ENCODE results near the gene CLCN5.

CLCN5 gene

DNA sequence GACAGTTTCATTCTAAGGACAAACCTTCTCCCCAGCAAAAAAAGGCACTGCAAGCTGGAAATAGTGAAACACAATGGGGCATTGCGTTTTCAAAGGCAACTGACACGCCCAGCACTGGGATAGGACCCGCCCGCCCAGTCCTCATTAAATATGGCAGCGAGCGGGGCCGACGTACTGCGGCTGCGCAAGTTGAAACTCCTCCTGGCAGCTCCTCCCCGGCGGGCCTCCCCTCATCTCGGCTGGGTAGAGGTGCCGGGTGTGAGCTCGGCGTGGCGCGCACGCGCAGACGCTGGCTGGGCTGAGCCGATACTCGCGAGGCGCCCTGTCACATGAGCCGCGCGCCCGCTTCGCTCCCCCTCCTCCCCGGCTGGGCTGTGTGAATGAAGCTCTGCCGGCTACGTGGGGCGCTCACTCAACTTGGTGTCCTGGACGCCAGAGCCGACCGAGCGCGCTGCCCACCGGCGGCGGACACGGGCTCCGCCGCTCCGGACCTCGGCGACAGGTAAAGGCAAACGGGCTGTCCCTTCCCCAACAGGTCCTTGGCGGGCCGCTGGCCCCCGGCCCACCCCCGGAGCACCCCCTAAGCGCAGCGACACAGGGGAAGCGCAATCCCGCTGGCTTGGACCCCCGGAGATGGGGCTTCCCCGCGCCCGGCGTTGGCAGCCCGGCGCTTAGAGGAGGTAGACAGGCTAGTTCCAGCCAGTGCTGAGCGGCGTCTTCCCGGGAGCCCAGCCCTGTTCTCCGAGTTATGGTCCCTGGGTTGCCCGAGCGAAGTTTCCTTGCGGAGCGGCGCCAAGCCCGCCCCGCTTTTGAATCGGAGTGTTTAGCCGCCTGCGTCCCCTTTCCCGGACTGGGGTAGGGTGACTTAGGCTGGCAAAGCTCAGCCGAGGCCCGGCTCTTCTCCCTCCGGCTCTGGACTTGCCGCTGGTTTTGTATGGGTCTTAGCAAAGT is at the start of gene CLCN5:
Gene CLCN5, plus strand, starts transcription at position 306 of the 951 bp plus-strand sequence. CDS start 2,703 bp downstream, outside the sequence.
- TF ChIP-seq, protein P1, sequence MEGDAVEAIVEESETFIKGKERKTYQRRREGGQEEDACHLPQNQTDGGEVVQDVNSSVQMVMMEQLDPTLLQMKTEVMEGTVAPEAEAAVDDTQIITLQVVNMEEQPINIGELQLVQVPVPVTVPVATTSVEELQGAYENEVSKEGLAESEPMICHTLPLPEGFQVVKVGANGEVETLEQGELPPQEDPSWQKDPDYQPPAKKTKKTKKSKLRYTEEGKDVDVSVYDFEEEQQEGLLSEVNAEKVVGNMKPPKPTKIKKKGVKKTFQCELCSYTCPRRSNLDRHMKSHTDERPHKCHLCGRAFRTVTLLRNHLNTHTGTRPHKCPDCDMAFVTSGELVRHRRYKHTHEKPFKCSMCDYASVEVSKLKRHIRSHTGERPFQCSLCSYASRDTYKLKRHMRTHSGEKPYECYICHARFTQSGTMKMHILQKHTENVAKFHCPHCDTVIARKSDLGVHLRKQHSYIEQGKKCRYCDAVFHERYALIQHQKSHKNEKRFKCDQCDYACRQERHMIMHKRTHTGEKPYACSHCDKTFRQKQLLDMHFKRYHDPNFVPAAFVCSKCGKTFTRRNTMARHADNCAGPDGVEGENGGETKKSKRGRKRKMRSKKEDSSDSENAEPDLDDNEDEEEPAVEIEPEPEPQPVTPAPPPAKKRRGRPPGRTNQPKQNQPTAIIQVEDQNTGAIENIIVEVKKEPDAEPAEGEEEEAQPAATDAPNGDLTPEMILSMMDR (IDR thresholded peaks at IDR 0.05; ENCODE audit: low read depth, low read length) = no peak
- DNase-seq (ENCODE audit: extremely low read depth, low read depth) = peak; percentile 89

DNA sequence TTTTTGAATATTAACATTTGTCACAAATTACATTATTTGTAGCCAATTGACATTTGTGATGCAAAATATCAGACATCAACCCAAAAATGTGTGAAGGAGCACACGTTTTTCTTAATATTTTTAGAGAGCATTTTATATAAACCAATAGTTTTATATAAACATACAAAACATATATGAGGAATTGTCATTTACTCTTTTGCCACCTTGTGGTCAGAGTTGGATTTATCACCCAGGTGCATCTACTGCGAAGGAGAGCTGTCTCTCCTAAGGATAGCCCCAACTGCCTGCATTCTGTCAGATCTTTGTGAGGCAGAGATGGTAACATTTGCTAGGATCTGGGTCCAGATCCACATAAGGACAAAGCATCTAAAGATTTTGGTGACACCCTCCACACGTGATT is 45.6 kb upstream of the CLCN5 start:
- TF ChIP-seq, protein P1 (IDR thresholded peaks at IDR 0.05; ENCODE audit: low read depth, low read length) = peak; percentile 39
- no peak for DNase-seq (ENCODE audit: extremely low read depth, low read depth)

DNA sequence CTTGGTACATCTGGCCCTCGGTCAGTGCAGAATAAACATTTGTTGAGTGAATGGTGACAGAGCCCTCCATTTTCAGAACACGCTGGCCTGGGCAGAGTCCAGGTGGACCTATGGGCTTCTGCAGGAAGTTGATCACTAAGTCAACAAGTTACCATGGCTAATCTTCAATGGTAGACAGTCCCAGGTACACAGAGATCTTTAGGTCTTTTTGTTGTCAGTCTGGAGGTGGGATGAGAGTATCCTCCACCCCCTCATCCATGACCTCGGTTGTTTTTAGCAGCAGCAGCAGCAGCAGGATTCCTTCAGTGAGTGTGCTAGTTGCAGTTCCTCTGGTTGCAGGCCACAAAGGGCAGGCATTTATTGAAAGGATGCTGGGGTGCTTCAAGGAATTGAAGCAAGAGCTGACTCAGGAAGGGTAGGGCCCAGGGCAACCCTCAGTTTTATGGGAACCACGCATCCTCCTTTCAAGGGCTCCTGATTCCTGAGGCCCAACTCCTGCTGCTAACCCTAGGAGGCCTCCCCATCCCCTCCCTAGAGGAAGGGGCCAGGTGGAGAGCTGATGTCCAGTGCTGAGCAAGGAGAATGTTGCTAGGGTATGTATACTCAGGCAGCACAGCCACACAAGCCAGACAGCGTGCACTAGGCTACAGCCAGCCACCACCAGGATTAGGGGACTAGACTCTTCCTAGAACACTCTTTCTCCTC is 44.8 kb upstream of the CLCN5 start:
- no peak for DNase-seq (ENCODE audit: extremely low read depth, low read depth)
- TF ChIP-seq, protein P1 (IDR thresholded peaks at IDR 0.05; ENCODE audit: low read depth, low read length) = no peak

DNA sequence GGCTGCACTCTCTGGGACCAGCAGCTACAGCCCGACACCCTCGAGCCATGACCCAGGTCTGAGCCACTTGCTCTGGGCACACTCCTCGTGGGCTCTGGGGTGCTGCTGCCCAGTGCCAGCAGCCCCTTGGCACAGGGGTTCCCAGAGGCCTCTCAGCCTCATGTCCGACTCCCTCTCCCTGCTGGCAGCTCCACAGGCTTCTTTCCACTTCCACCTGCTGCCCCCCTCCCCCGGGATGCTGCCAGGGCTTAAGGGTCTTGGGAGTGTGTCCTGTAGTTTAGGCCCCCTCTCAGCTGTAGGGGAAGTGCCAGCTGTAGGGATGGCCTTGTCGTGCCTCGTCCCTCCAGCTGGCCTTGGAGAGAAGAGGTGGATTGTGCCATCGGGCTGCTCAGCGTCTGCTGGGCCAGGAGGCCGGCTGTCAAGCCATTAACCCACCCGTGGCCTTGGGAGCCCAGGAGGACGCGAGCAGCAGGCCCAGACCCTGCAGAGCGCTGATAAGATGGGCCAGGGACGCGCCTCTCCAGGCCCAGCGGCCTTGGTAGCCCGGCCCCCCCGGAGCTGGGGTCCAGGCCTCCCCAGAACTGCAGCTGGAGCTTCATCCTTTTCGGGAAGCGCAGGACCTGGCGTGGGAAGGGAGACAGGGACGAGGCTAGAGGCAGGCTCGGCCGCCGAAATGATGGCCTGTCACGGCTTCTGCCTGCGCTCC is 44.1 kb upstream of the CLCN5 start:
- DNase-seq (ENCODE audit: extremely low read depth, low read depth) = no peak
- TF ChIP-seq, protein P1 (IDR thresholded peaks at IDR 0.05; ENCODE audit: low read depth, low read length) = no peak

DNA sequence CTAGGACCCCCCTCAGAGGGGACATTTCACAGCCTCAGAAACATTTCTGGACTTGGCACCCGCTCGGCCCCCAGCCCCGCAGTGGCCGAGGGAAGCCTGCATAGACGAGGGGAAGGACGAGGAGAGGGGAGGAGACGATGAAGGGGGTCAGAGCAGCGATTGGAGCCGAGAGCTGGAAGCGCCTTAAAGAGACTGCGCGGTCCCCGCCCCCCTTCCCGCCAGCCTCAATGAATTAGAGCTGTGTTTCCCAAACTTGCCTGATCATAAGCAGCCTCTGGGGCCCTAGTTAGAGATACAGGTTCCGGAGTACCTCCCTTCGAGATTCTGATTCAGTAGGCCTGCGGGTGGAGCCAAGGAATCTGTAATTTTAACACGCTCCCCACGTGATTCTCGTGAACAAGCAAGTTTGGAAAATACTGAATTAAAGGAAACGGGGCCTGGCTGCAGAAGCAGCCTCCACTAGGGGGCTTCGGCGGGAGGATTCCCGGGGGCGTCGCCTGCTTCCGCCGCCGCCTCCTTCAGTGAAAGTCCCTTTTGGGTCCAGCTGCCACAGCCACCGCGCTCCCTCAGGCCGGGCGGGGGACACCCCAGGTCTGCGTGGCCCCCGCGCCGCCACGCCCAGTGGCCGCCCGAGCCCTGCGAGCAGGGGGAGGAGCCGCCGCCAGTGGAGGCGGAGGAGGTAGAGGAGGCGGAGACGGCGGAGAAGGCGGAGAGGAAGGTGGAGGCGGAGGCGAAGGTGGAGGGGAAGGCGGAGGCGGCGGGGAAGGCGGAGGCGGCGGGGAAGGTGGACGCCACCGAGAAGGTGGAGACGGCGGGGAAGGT is 43.4 kb upstream of the CLCN5 start, which contains the start of gene USP27X:
Gene USP27X, plus strand, starts transcription at position 651 of the 822 bp plus-strand sequence. CDS start 824 bp downstream, outside the sequence.
- peak; percentile 48 for DNase-seq (ENCODE audit: extremely low read depth, low read depth)
- TF ChIP-seq, protein P1 (IDR thresholded peaks at IDR 0.05; ENCODE audit: low read depth, low read length) = peak; percentile 51

DNA sequence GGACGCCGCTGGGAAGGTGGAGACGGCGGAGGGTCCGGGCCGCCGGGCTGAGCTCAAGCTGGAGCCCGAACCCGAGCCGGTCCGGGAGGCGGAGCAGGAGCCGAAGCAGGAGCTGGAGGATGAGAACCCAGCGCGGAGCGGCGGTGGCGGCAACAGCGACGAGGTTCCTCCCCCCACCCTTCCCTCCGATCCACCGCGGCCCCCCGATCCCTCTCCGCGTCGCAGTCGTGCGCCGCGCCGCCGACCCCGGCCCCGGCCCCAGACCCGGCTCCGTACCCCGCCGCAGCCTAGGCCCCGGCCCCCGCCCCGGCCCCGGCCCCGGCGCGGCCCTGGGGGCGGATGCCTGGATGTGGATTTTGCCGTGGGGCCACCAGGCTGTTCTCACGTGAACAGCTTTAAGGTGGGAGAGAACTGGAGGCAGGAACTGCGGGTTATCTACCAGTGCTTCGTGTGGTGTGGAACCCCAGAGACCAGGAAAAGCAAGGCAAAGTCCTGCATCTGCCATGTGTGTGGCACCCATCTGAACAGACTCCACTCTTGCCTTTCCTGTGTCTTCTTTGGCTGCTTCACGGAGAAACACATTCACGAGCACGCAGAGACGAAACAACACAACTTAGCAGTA is 42.6 kb upstream of the CLCN5 start:
- DNase-seq (ENCODE audit: extremely low read depth, low read depth) = no peak
- TF ChIP-seq, protein P1 (IDR thresholded peaks at IDR 0.05; ENCODE audit: low read depth, low read length) = no peak
